GM18519 (cell line): ENCODE measurements around the gene MED31.
"Not testable (repeated sequence)": the region's sequence is repeated elsewhere in the genome, so short reads cannot be mapped to it uniquely, and the experiment has no call there.

Experiments used
- ATAC-seq: cut with Tn5 transposase; IDR thresholded peaks from one replicate; pipeline ENCODE4 v1.9.1; 2021; ENCODE audit warnings: mild to moderate bottlenecking, moderate library complexity; ENCODE audit not compliant: unreplicated experiment, low FRiP score

Gene MED31

GRCh38 chr17:6651354-6651918 lies at the start of gene MED31, which contains the start of gene C17orf100:
MED31 (minus strand) TSS chr17:6651605; CDS start chr17:6651528, 77 bp downstream.
C17orf100 (plus strand) TSS chr17:6651762; CDS start chr17:6651914, 152 bp downstream.
- ATAC-seq = peak; percentile 48

- ATAC-seq = no peak
These were observed 49.5 kb upstream of the MED31 start for GRCh38 chr17:6700948-6701307.

GRCh38 chr17:6699997-6700947 lies 48.9 kb upstream of the MED31 start:
- ATAC-seq = no peak

- ATAC-seq = no peak
These were observed 46.6 kb upstream of the MED31 start for GRCh38 chr17:6698004-6698403.

GRCh38 chr17:6696906-6697305 lies 45.5 kb upstream of the MED31 start:
- ATAC-seq = no peak

GRCh38 chr17:6695565-6695964 lies 44.2 kb upstream of the MED31 start:
- ATAC-seq = no peak

- no peak for ATAC-seq
These were observed 43.6 kb upstream of the MED31 start for GRCh38 chr17:6695051-6695450.

GRCh38 chr17:6691958-6692357 lies 40.6 kb upstream of the MED31 start:
- not testable (repeated sequence) for ATAC-seq

GRCh38 chr17:6691546-6691945 lies 40.1 kb upstream of the MED31 start:
- no peak for ATAC-seq

GRCh38 chr17:6690641-6691040 lies 39.2 kb upstream of the MED31 start:
- no peak for ATAC-seq

- no peak for ATAC-seq
These were observed 37.5 kb upstream of the MED31 start for GRCh38 chr17:6688944-6689343.

- no peak for ATAC-seq
These were observed 34.6 kb upstream of the MED31 start for GRCh38 chr17:6686026-6686425.

GRCh38 chr17:6684881-6685767 lies 33.7 kb upstream of the MED31 start:
- no peak for ATAC-seq

- ATAC-seq = no peak
These were observed 33.0 kb upstream of the MED31 start for GRCh38 chr17:6684460-6684783.

GRCh38 chr17:6683730-6684459 lies 32.5 kb upstream of the MED31 start:
- no peak for ATAC-seq

- ATAC-seq = no peak
These were observed 31.8 kb upstream of the MED31 start for GRCh38 chr17:6683081-6683684.

- ATAC-seq = no peak
These were observed 30.9 kb upstream of the MED31 start for GRCh38 chr17:6682339-6682738.

GRCh38 chr17:6681671-6682070 lies 30.3 kb upstream of the MED31 start:
- no peak for ATAC-seq

- ATAC-seq = no peak
These were observed 29.8 kb upstream of the MED31 start for GRCh38 chr17:6681176-6681575.

GRCh38 chr17:6679241-6679640 lies 27.8 kb upstream of the MED31 start:
- ATAC-seq = no peak
